GM12873 (cell line): ENCODE data around the gene EPS8L1.
A peak's percentile ranks its signal among the peaks of the same experiment; 100 is the strongest.

Experiments
- CTCF ChIP-seq: IDR thresholded peaks from 2 replicates; pipeline ENCODE4 v1.5.1; 2012; ENCODE audit warnings: low read depth, mild to moderate bottlenecking, moderate library complexity, low read length, control low read depth; ENCODE audit not compliant: insufficient read depth; ENCODE audit errors: missing control alignments

EPS8L1 gene

GRCh38 chr19:55087542-55087901 lies 11.9 kb downstream of the EPS8L1 start:
- no peak for TF ChIP-seq CTCF

- no peak for TF ChIP-seq CTCF
Measured at GRCh38 chr19:55088021-55088451, 12.4 kb downstream of the EPS8L1 start.

GRCh38 chr19:55088543-55089341 lies 13.1 kb downstream of the EPS8L1 start:
- peak; percentile 71 for TF ChIP-seq CTCF

GRCh38 chr19:55089342-55089944 lies 13.8 kb downstream of the EPS8L1 start:
- no peak for TF ChIP-seq CTCF

- TF ChIP-seq CTCF = no peak
Measured at GRCh38 chr19:55090564-55090963, 14.9 kb downstream of the EPS8L1 start.

GRCh38 chr19:55091126-55091910 lies 15.6 kb downstream of the EPS8L1 start:
- TF ChIP-seq CTCF = no peak

GRCh38 chr19:55091955-55092354 lies 16.3 kb downstream of the EPS8L1 start:
- TF ChIP-seq CTCF = no peak
